SK-MEL-5 (cell line): ENCODE results near the gene CSNK2A1. TPM values are rescaled to one million over a fixed set of nuclear protein-coding genes. Genes with fewer than 3 reads are reported as not detected.

ENCODE experiments used
- DNase-seq: peaks from one replicate; pipeline ENCODE4 v3.0.0-alpha.2; 2016; ENCODE audit warnings: low read depth, low spot score
- in situ Hi-C: cut with HindIII; loops from 2 replicates; pipeline ENCODE4 v1.10.0; 2016; ENCODE audit warnings: low sequenced_read_pairs, high pct_unique_total_duplicates, low pct_unique_long_range_greater_than_20kb
- small RNA-seq, 2 experiments: library from RNA; depleted of rRNA; stranded (forward); fragments of <200 nt; gene quantifications; one replicate each; pipeline ENCODE3, GENCODE V24; 2014
- total RNA-seq: library from RNA; depleted of rRNA; stranded (reverse); fragments of >200 nt; shearing (Covaris generic); gene quantifications from 2 replicates; pipeline ENCODE4 v1.2.3, GENCODE V29; 2014; rRNA removed

The CSNK2A1 gene
- total RNA-seq, 1 experiment from 2014 or later, result 179 TPM

- in situ Hi-C loops, result no loop called here
- DNase-seq, result no peak
Measured at GRCh38 chr20:430091-430999, 113.2 kb downstream of the CSNK2A1 start.

GRCh38 chr20:428658-429200 is 114.9 kb downstream of the CSNK2A1 start:
- in situ Hi-C loops, result no loop called here
- no peak for DNase-seq

GRCh38 chr20:427849-428657 is 115.5 kb downstream of the CSNK2A1 start:
- DNase-seq, result no peak
- in situ Hi-C loops, result no loop called here

- no peak for DNase-seq
- in situ Hi-C loops, result no loop called here
Measured at GRCh38 chr20:427401-427800, 116.2 kb downstream of the CSNK2A1 start.

GRCh38 chr20:426566-426965 is 117.0 kb downstream of the CSNK2A1 start:
- no peak for DNase-seq
- in situ Hi-C loops, result no loop called here

Small RNAs within 50 kb of the gene (small RNA-seq; reads per million reads assigned to genes)
- 0 reads per million in 2 experiments for gene RF00019

Other genes with a start within 250 kb of the CSNK2A1 start
- 25.5 and 29.7 TPM in 2 replicates for gene ZCCHC3, start 246.2 kb downstream of the CSNK2A1 start, total RNA-seq
- gene SOX12, start 218.2 kb downstream of the CSNK2A1 start, total RNA-seq, result 3.1 and 3.9 TPM in 2 replicates
- 38.2 and 41.8 TPM in 2 replicates for gene NRSN2, start 196.7 kb downstream of the CSNK2A1 start, total RNA-seq
- 146 and 157 TPM in 2 replicates for gene TRIB3, start 163.0 kb downstream of the CSNK2A1 start, total RNA-seq
- 51.1 and 58.0 TPM in 2 replicates for gene RBCK1, start 135.5 kb downstream of the CSNK2A1 start, total RNA-seq
- gene TBC1D20, start 81.3 kb downstream of the CSNK2A1 start, total RNA-seq, result 62.5 and 63.0 TPM in 2 replicates
- gene TCF15, start 66.5 kb upstream of the CSNK2A1 start, total RNA-seq, result not detected in 2 replicates
- gene SRXN1, start 109.4 kb upstream of the CSNK2A1 start, total RNA-seq, result 111 and 125 TPM in 2 replicates
- gene SCRT2, start 132.0 kb upstream of the CSNK2A1 start, total RNA-seq, result not detected in 2 replicates
- gene SLC52A3, start 224.7 kb upstream of the CSNK2A1 start, total RNA-seq, result 0.03 and 0.11 TPM in 2 replicates